ENCODE measurements around the gene DNAJB11. TPM values are rescaled to one million over a fixed set of nuclear protein-coding genes. Genes with fewer than 3 reads are reported as not detected.

The DNAJB11 gene
- polyA plus RNA-seq, 3 donors from 2014 or later, result 61.3 to 89.6 (median 81.0) TPM

GRCh38 chr3:186593862-186594261, 23.3 kb downstream of the DNAJB11 start:
- H3K4me3 Mint-ChIP-seq, result no peak overlapping the region

GRCh38 chr3:186594591-186595113, 24.1 kb downstream of the DNAJB11 start:
- no peak for DNase-seq
- Mint-ChIP-seq H3K27me3 (ENCODE audit: low read depth in 3 of 3) (peaks cover 1 to 11% (median 3%) of the 10 kb centered on the region in 3 donors), H3K9me3 (no peaks in the 10 kb centered on the region), H3K4me3 (no peak overlapping the region), H3K36me3 (no peaks in the 10 kb centered on the region), H3K27ac (no peak overlapping the region), H3K4me1 (no peaks in the 10 kb centered on the region)

More at GRCh38 chr3:186593862-186594261, 23.3 kb downstream of the DNAJB11 start:
- no peaks in the 10 kb centered on the region for H3K36me3 Mint-ChIP-seq
- peaks cover 1 to 7% (median 3%) of the 10 kb centered on the region in 3 donors for H3K27me3 Mint-ChIP-seq (ENCODE audit: low read depth in 3 of 3)
- H3K27ac Mint-ChIP-seq, result no peak overlapping the region
- no peaks in the 10 kb centered on the region for H3K4me1 Mint-ChIP-seq
- no peak for DNase-seq
- H3K9me3 Mint-ChIP-seq, result no peaks in the 10 kb centered on the region

- Mint-ChIP-seq H3K36me3 (no peaks in the 10 kb centered on the region), H3K4me1 (no peaks in the 10 kb centered on the region), H3K27me3 (ENCODE audit: low read depth in 3 of 3) (peaks cover 1 to 11% (median 6%) of the 10 kb centered on the region in 3 donors), H3K4me3 (no peak overlapping the region), H3K27ac (no peak overlapping the region), H3K9me3 (no peaks in the 10 kb centered on the region)
- no peak for DNase-seq
These were observed 26.2 kb downstream of the DNAJB11 start for GRCh38 chr3:186596568-186597287.

GRCh38 chr3:186598108-186598784, 27.7 kb downstream of the DNAJB11 start:
- no peak for DNase-seq
- Mint-ChIP-seq H3K9me3 (no peaks in the 10 kb centered on the region), H3K4me3 (no peak overlapping the region), H3K4me1 (no peaks in the 10 kb centered on the region), H3K27me3 (ENCODE audit: low read depth in 3 of 3) (peaks cover 1 to 15% (median 7%) of the 10 kb centered on the region in 3 donors), H3K36me3 (no peaks in the 10 kb centered on the region), H3K27ac (no peak overlapping the region)

GRCh38 chr3:186598794-186599141, 28.2 kb downstream of the DNAJB11 start:
- H3K27ac Mint-ChIP-seq, result no peak overlapping the region
- H3K36me3 Mint-ChIP-seq, result no peaks in the 10 kb centered on the region
- no peaks in the 10 kb centered on the region for H3K4me1 Mint-ChIP-seq
- no peaks in the 10 kb centered on the region for H3K9me3 Mint-ChIP-seq
- no peak for DNase-seq
- H3K4me3 Mint-ChIP-seq, result no peak overlapping the region
- peaks cover 1 to 15% (median 7%) of the 10 kb centered on the region in 3 donors for H3K27me3 Mint-ChIP-seq (ENCODE audit: low read depth in 3 of 3)

GRCh38 chr3:186599142-186599784, 28.7 kb downstream of the DNAJB11 start:
- peaks cover 1 to 15% (median 6%) of the 10 kb centered on the region in 3 donors for H3K27me3 Mint-ChIP-seq (ENCODE audit: low read depth in 3 of 3)

GRCh38 chr3:186599785-186600166, 29.3 kb downstream of the DNAJB11 start:
- peaks cover 1 to 15% (median 6%) of the 10 kb centered on the region in 3 donors for H3K27me3 Mint-ChIP-seq (ENCODE audit: low read depth in 3 of 3)
- DNase-seq, result no peak
- H3K4me1 Mint-ChIP-seq, result no peaks in the 10 kb centered on the region
- no peak overlapping the region for H3K4me3 Mint-ChIP-seq
- no peak overlapping the region for H3K27ac Mint-ChIP-seq
- no peaks in the 10 kb centered on the region for H3K9me3 Mint-ChIP-seq
- no peaks in the 10 kb centered on the region for H3K36me3 Mint-ChIP-seq

More at GRCh38 chr3:186599142-186599784, 28.7 kb downstream of the DNAJB11 start:
- DNase-seq, result no peak
- Mint-ChIP-seq H3K27ac (no peak overlapping the region), H3K9me3 (no peaks in the 10 kb centered on the region), H3K4me1 (no peaks in the 10 kb centered on the region), H3K4me3 (no peak overlapping the region), H3K36me3 (no peaks in the 10 kb centered on the region)

- H3K36me3 Mint-ChIP-seq, result no peaks in the 10 kb centered on the region
- H3K9me3 Mint-ChIP-seq, result no peaks in the 10 kb centered on the region
- DNase-seq, result no peak
- H3K27me3 Mint-ChIP-seq (ENCODE audit: low read depth in 3 of 3), result peaks cover 1 to 15% (median 6%) of the 10 kb centered on the region in 3 donors
- no peaks in the 10 kb centered on the region for H3K4me1 Mint-ChIP-seq
- no peak overlapping the region for H3K27ac Mint-ChIP-seq
- H3K4me3 Mint-ChIP-seq, result no peak overlapping the region
These were observed 30.4 kb downstream of the DNAJB11 start for GRCh38 chr3:186600896-186601295.

- H3K4me3 Mint-ChIP-seq, result no peak overlapping the region
- H3K27ac Mint-ChIP-seq, result no peak overlapping the region
- H3K36me3 Mint-ChIP-seq, result no peaks in the 10 kb centered on the region
- peaks cover 3 to 11% (median 5%) of the 10 kb centered on the region in 3 donors for H3K27me3 Mint-ChIP-seq (ENCODE audit: low read depth in 3 of 3)
- no peak for DNase-seq
- H3K9me3 Mint-ChIP-seq, result no peaks in the 10 kb centered on the region
- no peaks in the 10 kb centered on the region for H3K4me1 Mint-ChIP-seq
These were observed 32.6 kb downstream of the DNAJB11 start for GRCh38 chr3:186603159-186603558.

- no peaks in the 10 kb centered on the region for H3K36me3 Mint-ChIP-seq
- H3K9me3 Mint-ChIP-seq, result no peaks in the 10 kb centered on the region
- peaks cover 1 to 6% (median 5%) of the 10 kb centered on the region in 3 donors for H3K27me3 Mint-ChIP-seq (ENCODE audit: low read depth in 3 of 3)
- H3K27ac Mint-ChIP-seq, result no peak overlapping the region
- no peak for DNase-seq
- no peak overlapping the region for H3K4me3 Mint-ChIP-seq
- no peaks in the 10 kb centered on the region for H3K4me1 Mint-ChIP-seq
These were observed 34.6 kb downstream of the DNAJB11 start for GRCh38 chr3:186605078-186605477.

- Mint-ChIP-seq H3K4me3 (no peak overlapping the region), H3K27me3 (ENCODE audit: low read depth in 3 of 3) (peaks cover 1 to 8% (median 5%) of the 10 kb centered on the region in 3 donors), H3K36me3 (no peaks in the 10 kb centered on the region), H3K27ac (no peak overlapping the region), H3K9me3 (no peaks in the 10 kb centered on the region), H3K4me1 (no peaks in the 10 kb centered on the region)
- DNase-seq, result no peak
These were observed 35.3 kb downstream of the DNAJB11 start for GRCh38 chr3:186605561-186606545.

GRCh38 chr3:186608624-186609215, 38.2 kb downstream of the DNAJB11 start:
- peaks cover 1 to 13% (median 2%) of the 10 kb centered on the region in 3 donors for H3K27me3 Mint-ChIP-seq (ENCODE audit: low read depth in 3 of 3)
- H3K9me3 Mint-ChIP-seq, result no peaks in the 10 kb centered on the region
- no peak overlapping the region for H3K27ac Mint-ChIP-seq
- no peaks in the 10 kb centered on the region for H3K4me1 Mint-ChIP-seq
- no peak overlapping the region for H3K4me3 Mint-ChIP-seq
- DNase-seq, result no peak
- no peaks in the 10 kb centered on the region for H3K36me3 Mint-ChIP-seq

All from immature natural killer cell (primary cell).